HG02623 (cell line): ENCODE data around the gene DENND2D.

Source experiments
- ATAC-seq: cut with Tn5 transposase; IDR thresholded peaks from one replicate; pipeline ENCODE4 v1.9.1; 2021; ENCODE audit warnings: moderate library complexity; ENCODE audit not compliant: unreplicated experiment

Gene DENND2D

GRCh38 chr1:111199881-111200801, at the start of gene DENND2D:
Gene DENND2D, minus strand, starts transcription at chr1:111200646. Its CDS starts 187 bp downstream, at chr1:111200459.
- ATAC-seq: no peak

GRCh38 chr1:111249960-111250359, 49.5 kb upstream of the DENND2D start:
- ATAC-seq: no peak

GRCh38 chr1:111247125-111247838, 46.8 kb upstream of the DENND2D start:
- ATAC-seq: no peak

- no peak for ATAC-seq
Measured at GRCh38 chr1:111242805-111243523, 42.5 kb upstream of the DENND2D start.

- ATAC-seq: no peak
Measured at GRCh38 chr1:111241797-111242196, 41.4 kb upstream of the DENND2D start.

- ATAC-seq: no peak
Measured at GRCh38 chr1:111238056-111238795, 37.8 kb upstream of the DENND2D start.

- no peak for ATAC-seq
Measured at GRCh38 chr1:111236806-111237205, 36.4 kb upstream of the DENND2D start.

- no peak for ATAC-seq
Measured at GRCh38 chr1:111236379-111236778, 35.9 kb upstream of the DENND2D start.

GRCh38 chr1:111234866-111235265, 34.4 kb upstream of the DENND2D start:
- ATAC-seq: no peak

- ATAC-seq: no peak
Measured at GRCh38 chr1:111234258-111234657, 33.8 kb upstream of the DENND2D start.

GRCh38 chr1:111232134-111232533, 31.7 kb upstream of the DENND2D start:
- no peak for ATAC-seq

GRCh38 chr1:111228748-111229126, 28.3 kb upstream of the DENND2D start:
- ATAC-seq: no peak

GRCh38 chr1:111227851-111228747, 27.7 kb upstream of the DENND2D start:
- ATAC-seq: no peak

GRCh38 chr1:111227434-111227833, 27.0 kb upstream of the DENND2D start, which contains the start of gene CHI3L2:
Gene CHI3L2, plus strand, starts transcription at chr1:111227713. Its CDS starts 17 bp downstream, at chr1:111227730.
- no peak for ATAC-seq

GRCh38 chr1:111225717-111226400, 25.4 kb upstream of the DENND2D start:
- ATAC-seq: no peak

- no peak for ATAC-seq
Measured at GRCh38 chr1:111225091-111225490, 24.6 kb upstream of the DENND2D start.

- no peak for ATAC-seq
Measured at GRCh38 chr1:111223126-111223685, 22.8 kb upstream of the DENND2D start.

- ATAC-seq: no peak
Measured at GRCh38 chr1:111222308-111223125, 22.1 kb upstream of the DENND2D start.
